Heart right ventricle (tissue), 16 donors: Measurements from ENCODE around the gene EPX. TPM values are rescaled to one million over a fixed set of nuclear protein-coding genes. Genes with fewer than 3 reads are reported as not detected.

ENCODE experiments used
- ATAC-seq, 8 donors: fragments of 200-7000 bp; cut with Tn5 transposase; one replicate each; pipeline ENCODE4 v1.9.1; 2020; ENCODE audit warnings: mild to moderate bottlenecking in 8 of 8, moderate library complexity in 8 of 8, moderate number of reproducible peaks in 1 of 8
- DNase-seq, 2 donors: peaks; one replicate each; pipeline ENCODE4 v3.0.0-alpha.2; 2020
- H3K27ac ChIP-seq, 10 donors: fragments of 200-600 bp; sonication (generic) in 2 of 10; one replicate each; pipeline versions ENCODE4 v1.5.0 to v1.8.0; 2020 to 2022; ENCODE audit warnings: mild to moderate bottlenecking in 3 of 10
- H3K27me3 ChIP-seq, 7 donors: fragments of 200-600 bp; one replicate each; pipeline ENCODE4 v1.8.0; 2021 to 2022; ENCODE audit warnings: mild to moderate bottlenecking in 2 of 7
- H3K36me3 ChIP-seq, 9 donors: fragments of 200-600 bp; sonication (generic) in 1 of 9; one replicate each; pipeline versions ENCODE4 v1.5.0 to v1.8.0; 2020 to 2022; ENCODE audit warnings: mild to moderate bottlenecking in 2 of 9
- H3K4me1 ChIP-seq, 9 donors: fragments of 200-600 bp; sonication (generic) in 1 of 9; one replicate each; pipeline versions ENCODE4 v1.5.0 to v1.8.0; 2020 to 2022; ENCODE audit warnings: mild to moderate bottlenecking in 4 of 9
- H3K4me3 ChIP-seq, 10 donors: fragments of 200-600 bp; sonication (generic) in 2 of 10; one replicate each; pipeline versions ENCODE4 v1.5.0 to v1.8.0; 2020 to 2022; ENCODE audit warnings: mild to moderate bottlenecking in 7 of 10, moderate library complexity in 2 of 10
- H3K9me3 ChIP-seq, 11 donors: fragments of 200-600 bp in 10 of 11; sonication (generic) in 2 of 11; one replicate each; pipeline versions ENCODE4 v1.5.0 to v1.8.0; 2013 to 2022; ENCODE audit warnings: mild to moderate bottlenecking in 2 of 11, control low read depth in 1 of 11, moderate library complexity in 1 of 11
- CTCF ChIP-seq, 9 donors: fragments of 200-600 bp; sonication (generic) in 2 of 9; IDR thresholded peaks; one replicate each; pipeline versions ENCODE4 v1.5.0 to v1.8.0; 2021 to 2022; ENCODE audit warnings: antibody characterized with exemption in 9 of 9, mild to moderate bottlenecking in 5 of 9, moderate library complexity in 1 of 9
- WGBS, 2 donors: extraction: QIAGEN DNeasy Blood & Tissue Kit; methylation state at CpG; one replicate each; pipeline ENCODE4 v1.1.7; 2013; ENCODE audit warnings: inconsistent platforms in 1 of 2; 5-methylcytosine and 5-hydroxymethylcytosine counted together
- intact Hi-C, 10 donors: fragments of 100-400 bp; cut with DNase I; formaldehyde crosslinking; loops; one replicate each; pipeline versions ENCODE4 v1.11.1 to v1.14.2; 2022
- polyA plus RNA-seq, 2 donors: library from polyadenylated mRNA; stranded (reverse); fragments of 200-250 nt; gene quantifications; one replicate each; pipeline ENCODE4 v1.2.3, GENCODE V29; 2013
- total RNA-seq, 10 donors: library from RNA; stranded (reverse); fragmentation: NEBNext Ultra II Directional in 3 of 10; extraction: Animal tissue kit (Norgen Biotek cat#: 25700) in 3 of 10; gene quantifications; one replicate each; pipeline versions ENCODE4 v1.2.1 to v1.2.4, GENCODE V29; 2021 to 2023
- donor health status: Arrhythmogenic right ventricular cardiomyopathy.
- donor health status: ischemic (EF 13 %, LVEDD 7.1; RV severe dilation, severe dysfunction).
- donor health status: healthy with polysubstance abuse.
- donor health status: DM: no; HTN: yes; CAD: no.
- donor health status: DM: no; HTN: no; CAD: no.
- donor health status: ischemic (EF 25% LVEDD 6.9; RV normal size, moderate dysfunction).
- donor health status: ischemic (EF 25% LVEDD 5.7; RV mildly dilated, moderate dysfunction).
- donor health status: healthy.
- donor health status: DM: yes; HTN: yes; CAD: no.
- donor health status: Ischemic cardiomyopathy.
- donor health status: ischemic (EF 35%, LVEDD 5.7; RV mildly dilated, moderate dysfunction).
- donor health status: nonischemic (EF 11% LVEDD 7.7; RV severe dilation, severe dysfunction).
- donor health status: DM: yes; HTN: yes; CAD: no.
- donor health status: PGD.
- donor health status: ischemic (EF 29% LVEDD 5.4; RV normal size, mild dysfunction).
- donor health status: nonischemic (EF 23%, LVEDD 6.1; RV moderate dilation, normal function).

Gene EPX
- total and polyA plus RNA-seq, 12 donors: not detected

GRCh38 chr17:58156839-58157803 is 35.4 kb upstream of the EPX start:
- DNase-seq (peak in 1 of 2 donors; percentile 37), ATAC-seq (peak; percentile 51 to 87 (median 71))
- no peak for TF ChIP-seq CTCF (IDR thresholded peaks at IDR 0.05)
- intact Hi-C loops: no loop called here
- Histone ChIP-seq H3K4me3 (peak overlapping the region; percentile 12 to 62 (median 52)), H3K27me3 (peaks cover 0 to 84% (median 57%) of the 10 kb centered on the region in 7 donors), H3K27ac (peak overlapping the region in 2 of 10 donors; percentile 6 to 77), H3K36me3 (no peaks in the 10 kb centered on the region), H3K9me3 (no peaks in the 10 kb centered on the region), H3K4me1 (peaks cover 0 to 27% (median 12%) of the 10 kb centered on the region in 9 donors)
- 1% methylated on average over 65 of the region's 65 CpGs for WGBS, 2 donors

- H3K36me3 ChIP-seq: no peaks in the 10 kb centered on the region
- H3K27ac ChIP-seq: no peak overlapping the region
- H3K4me1 ChIP-seq: peaks cover 0 to 19% (median 12%) of the 10 kb centered on the region in 9 donors
- 75 to 77% methylated on average over 2 of the region's 2 CpGs for WGBS, 2 donors
- H3K27me3 ChIP-seq: peaks cover 0 to 84% (median 64%) of the 10 kb centered on the region in 7 donors
- DNase-seq: no peak
- H3K4me3 ChIP-seq: no peak overlapping the region
- H3K9me3 ChIP-seq: no peaks in the 10 kb centered on the region
- no peak for TF ChIP-seq CTCF (IDR thresholded peaks at IDR 0.05)
- intact Hi-C loops: no loop called here
- no peak for ATAC-seq
Measured at GRCh38 chr17:58158181-58158580, 34.3 kb upstream of the EPX start.

- Histone ChIP-seq H3K4me1 (peaks cover 0 to 13% (median 8%) of the 10 kb centered on the region in 9 donors), H3K27me3 (peaks cover 0 to 87% (median 62%) of the 10 kb centered on the region in 7 donors), H3K27ac (no peak overlapping the region), H3K9me3 (no peaks in the 10 kb centered on the region), H3K4me3 (no peak overlapping the region), H3K36me3 (no peaks in the 10 kb centered on the region)
- TF ChIP-seq CTCF (IDR thresholded peaks at IDR 0.05): no peak
- no peak for ATAC-seq
- WGBS, 2 donors: 70 to 71% methylated on average over 3 of the region's 3 CpGs
- no peak for DNase-seq
- intact Hi-C loops: no loop called here
Measured at GRCh38 chr17:58161566-58161965, 31.0 kb upstream of the EPX start.

GRCh38 chr17:58165981-58166380 is 26.5 kb upstream of the EPX start:
- 8 to 13% methylated on average over 2 of the region's 2 CpGs for whole genome bisulfite sequencing, 2 donors
- DNase-seq (no peak), ATAC-seq (no peak)
- TF ChIP-seq CTCF (IDR thresholded peaks at IDR 0.05): no peak
- Histone ChIP-seq H3K27me3 (peaks cover 0 to 75% (median 49%) of the 10 kb centered on the region in 7 donors), H3K36me3 (no peaks in the 10 kb centered on the region), H3K9me3 (no peaks in the 10 kb centered on the region), H3K4me1 (no peaks in the 10 kb centered on the region), H3K27ac (no peak overlapping the region), H3K4me3 (no peak overlapping the region)
- intact Hi-C loops: no loop called here
